ENCODE results near the gene MRO.

DNA sequence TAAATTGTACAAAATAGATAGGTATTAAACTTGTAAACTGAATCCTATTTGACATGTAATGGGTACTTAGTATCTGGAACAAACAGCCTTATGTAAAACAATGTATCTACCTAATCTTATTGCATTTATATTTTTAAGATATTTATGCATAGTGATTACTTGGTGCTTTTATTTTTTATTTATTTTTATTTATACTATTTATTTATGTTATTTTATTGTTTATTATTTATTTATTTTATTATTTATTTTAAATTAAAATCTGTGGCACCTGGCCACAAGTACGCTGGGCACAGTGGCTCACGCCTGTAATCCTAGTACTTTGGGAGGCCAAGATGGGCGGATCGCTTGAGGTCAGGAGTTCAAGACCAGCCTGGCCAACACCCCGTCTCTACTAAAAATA is 26.9 kb downstream of the MRO start:
- TF ChIP-seq NRF1 (IDR thresholded peaks at IDR 0.05; ENCODE audit: low read depth, low read length) (no peak), CTCF (IDR thresholded peaks at IDR 0.05; ENCODE audit: control extremely low read depth in 1 of 3, insufficient read depth in 1 of 3, low read depth in 1 of 3, low read length in 3 of 3) (no peak), CBX5 (IDR thresholded peaks at IDR 0.05; ENCODE audit: low read depth, low read length) (no peak), ATF2 (IDR thresholded peaks at IDR 0.05; ENCODE audit: low read length) (no peak)
